Astrocyte of the cerebellum (primary cell): ENCODE data around the gene LIMS4.
"Not testable (repeated sequence)": the region's sequence is repeated elsewhere in the genome, so short reads cannot be mapped to it uniquely, and the experiment has no call there.

Experiments used
- DNase-seq: peaks from one replicate; pipeline ENCODE4 v3.0.0-alpha.2; 2011; ENCODE audit warnings: low read depth
- H3K4me3 ChIP-seq: 2 replicates; pipeline ENCODE4 v1.5.1; 2011; ENCODE audit warnings: mild to moderate bottlenecking, low read depth, low read length, moderate library complexity
- in situ Hi-C: cut with HindIII; loops from 2 replicates; pipeline ENCODE4 v1.10.0; 2017; ENCODE audit warnings: low sequenced_read_pairs

The LIMS4 gene

GRCh38 chr2:110457214-110457590 is 15.4 kb downstream of the LIMS4 start:
- H3K4me3 ChIP-seq, DNase-seq, in situ Hi-C loops: not testable (repeated sequence)

DNA sequence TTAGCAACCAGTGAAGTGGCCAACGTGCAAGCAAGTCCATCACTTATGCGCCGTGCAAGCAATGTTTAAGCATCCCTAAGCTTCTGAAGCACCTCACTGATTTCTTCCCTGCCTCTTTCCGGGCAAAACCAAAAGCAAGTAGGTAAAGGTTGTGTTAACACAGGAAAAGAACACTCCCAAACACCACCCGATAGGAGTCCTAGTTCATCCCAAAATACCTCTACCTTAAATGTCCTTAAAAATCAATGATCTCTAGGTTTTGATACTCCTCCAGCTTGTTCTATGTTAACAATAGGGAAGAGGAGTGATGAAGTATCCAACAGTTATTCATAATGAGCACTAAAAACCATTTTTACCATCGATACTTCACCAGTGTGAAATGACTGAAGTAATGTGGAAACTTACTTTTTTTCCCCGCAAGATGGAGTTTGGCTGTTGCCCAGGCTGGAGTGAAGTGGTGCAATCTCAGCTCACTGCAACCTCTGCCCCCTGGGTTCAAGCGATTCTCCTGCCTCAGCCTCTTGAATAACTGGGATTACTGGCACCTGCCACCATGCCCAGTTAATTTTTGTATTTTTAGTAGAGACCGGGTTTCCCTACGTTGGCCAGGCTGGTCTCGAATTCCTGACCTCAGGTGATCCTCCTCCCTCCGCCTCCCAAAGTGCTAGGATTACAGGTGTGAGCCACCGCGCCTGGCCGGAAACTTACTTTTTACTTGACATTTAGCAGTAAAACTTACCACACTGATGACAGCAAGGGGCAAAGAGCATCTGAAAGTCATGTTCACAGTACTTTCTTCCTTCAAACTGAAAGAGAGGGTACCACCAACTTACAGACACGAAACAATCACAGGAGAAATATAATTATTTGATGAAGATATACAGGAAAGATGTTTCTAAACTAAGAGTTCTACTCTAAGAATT is 16.1 kb downstream of the LIMS4 start:
- H3K4me3 ChIP-seq, in situ Hi-C loops, DNase-seq: not testable (repeated sequence)

DNA sequence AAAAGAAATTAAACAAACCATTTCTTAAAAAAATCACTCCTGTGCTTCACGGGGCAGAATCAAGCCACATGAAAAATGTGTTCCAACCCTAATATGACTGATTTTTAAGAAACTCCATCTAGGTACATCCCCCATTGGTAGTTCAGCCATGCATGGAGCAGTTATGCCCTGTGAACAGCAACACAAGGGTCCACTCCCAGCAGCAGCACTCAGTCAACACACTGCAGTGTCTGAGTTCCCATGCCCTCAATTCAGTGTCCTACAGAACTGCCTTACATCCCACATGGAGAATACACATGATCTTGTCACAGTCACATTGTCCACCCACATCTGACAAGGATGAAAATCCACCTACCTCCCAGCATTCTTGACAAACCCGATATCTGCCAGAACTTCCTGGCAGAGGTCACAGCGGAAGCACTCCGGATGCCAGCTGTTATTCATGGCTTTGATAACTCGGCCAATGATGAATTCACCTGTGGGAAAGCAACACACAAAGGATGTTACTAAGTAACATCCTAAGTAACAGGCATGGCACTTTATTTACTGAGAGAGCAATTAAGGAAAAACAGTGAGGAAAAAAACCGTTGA is 17.4 kb downstream of the LIMS4 start:
- in situ Hi-C loops, DNase-seq, H3K4me3 ChIP-seq: not testable (repeated sequence)

DNA sequence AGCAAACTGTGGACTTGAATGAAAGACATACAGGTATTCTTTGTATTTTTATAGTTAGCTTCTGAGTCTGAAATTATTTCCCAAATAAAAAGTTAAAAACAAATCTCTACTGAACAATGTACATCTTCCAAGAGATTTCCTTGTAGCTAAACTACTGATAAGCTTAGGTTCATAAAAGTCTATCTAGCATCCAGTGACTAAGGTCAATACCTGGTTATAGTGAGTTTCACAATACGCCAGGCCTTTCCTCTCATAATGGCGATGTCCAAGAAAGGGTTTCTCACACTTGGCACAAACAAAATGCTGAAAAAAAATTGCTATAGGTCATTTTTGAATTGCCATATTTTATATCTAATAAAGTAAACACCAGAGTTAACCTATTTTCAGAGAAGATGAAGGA is 21.7 kb downstream of the LIMS4 start:
- H3K4me3 ChIP-seq, DNase-seq, in situ Hi-C loops: not testable (repeated sequence)

GRCh38 chr2:110449127-110449947 is 23.3 kb downstream of the LIMS4 start:
- DNase-seq, H3K4me3 ChIP-seq, in situ Hi-C loops: not testable (repeated sequence)

GRCh38 chr2:110446644-110447043 is 26.0 kb downstream of the LIMS4 start:
- H3K4me3 ChIP-seq, in situ Hi-C loops, DNase-seq: not testable (repeated sequence)

DNA sequence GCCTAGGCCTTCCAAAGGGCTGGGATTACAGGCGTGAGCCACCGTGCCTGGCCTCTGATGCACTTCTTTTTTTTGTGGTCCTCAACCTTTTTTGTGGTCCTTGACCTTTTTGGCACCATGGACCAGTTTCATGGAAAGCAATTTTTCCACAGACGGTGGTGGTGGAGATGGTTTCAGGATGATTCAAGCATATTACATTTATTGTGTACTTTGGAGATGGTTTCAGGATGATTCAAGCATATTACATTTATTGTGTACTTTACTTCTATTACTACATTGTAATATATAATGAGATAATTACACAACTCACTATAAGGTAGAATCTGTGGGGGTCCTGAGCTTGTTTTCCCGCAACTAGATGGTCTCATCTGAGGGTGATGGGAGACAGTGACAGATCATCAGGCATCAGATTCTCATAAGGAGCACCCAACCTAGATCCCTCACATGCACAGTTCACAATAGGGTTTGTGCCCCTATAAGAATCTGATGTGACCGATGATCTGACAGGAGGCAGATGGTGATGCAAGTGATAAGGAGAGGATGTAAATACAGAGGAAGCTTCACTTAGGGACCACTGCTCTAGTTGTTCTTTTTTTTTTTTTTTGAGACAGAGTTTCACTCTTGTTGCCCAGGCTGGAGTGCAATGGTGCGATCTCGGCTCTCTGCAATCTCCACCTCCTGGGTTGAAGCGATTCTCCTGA is 29.2 kb downstream of the LIMS4 start:
- DNase-seq, in situ Hi-C loops: not testable (repeated sequence)

DNA sequence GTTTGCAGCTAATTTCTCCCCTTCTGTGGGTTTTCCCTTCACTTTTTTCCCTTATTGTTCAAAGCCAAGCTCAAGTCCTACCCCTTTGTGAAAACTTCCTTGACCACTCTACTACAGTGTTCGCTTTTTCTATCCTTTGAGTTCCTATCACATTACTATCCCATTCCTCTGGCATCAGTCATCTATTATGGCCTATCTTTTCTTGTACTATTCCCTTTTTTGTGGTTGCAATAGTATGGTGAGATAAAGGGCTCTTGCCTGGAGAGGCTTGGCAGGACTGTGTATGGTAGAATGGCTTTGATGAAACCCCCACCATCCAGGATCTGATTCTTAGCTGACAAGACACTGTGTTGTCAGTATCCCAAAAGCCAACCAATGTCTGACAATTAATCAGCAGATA is 30.7 kb downstream of the LIMS4 start:
- in situ Hi-C loops, DNase-seq: not testable (repeated sequence)

More for the DNA sequence above, 29.2 kb downstream of the LIMS4 start:
- H3K4me3 ChIP-seq, result not testable (repeated sequence)

GRCh38 chr2:110434565-110434964 is 38.1 kb downstream of the LIMS4 start:
- in situ Hi-C loops, result not testable (repeated sequence)

More for the DNA sequence above, 30.7 kb downstream of the LIMS4 start:
- not testable (repeated sequence) for H3K4me3 ChIP-seq

DNA sequence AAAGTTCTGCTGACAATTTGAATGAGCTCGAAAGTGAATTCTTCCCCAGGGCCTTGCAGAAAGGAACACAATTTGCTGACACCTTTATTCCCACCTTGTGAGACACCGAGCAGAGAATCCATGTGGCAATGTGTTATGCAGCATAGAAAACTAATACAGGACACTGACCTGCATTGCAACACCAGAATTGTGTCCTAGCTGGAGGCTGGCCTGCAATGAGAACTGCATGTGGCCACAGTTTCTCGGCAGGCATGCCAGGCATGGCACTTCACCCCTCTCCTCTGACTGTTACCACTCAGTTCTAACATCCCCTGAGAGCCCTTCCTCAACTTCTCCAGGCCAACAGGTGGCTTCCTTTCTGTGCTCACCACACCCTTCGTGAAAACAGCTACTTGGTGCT is 46.9 kb downstream of the LIMS4 start:
- in situ Hi-C loops, DNase-seq, H3K4me3 ChIP-seq: not testable (repeated sequence)

More at GRCh38 chr2:110434565-110434964, 38.1 kb downstream of the LIMS4 start:
- not testable (repeated sequence) for H3K4me3 ChIP-seq, DNase-seq

DNA sequence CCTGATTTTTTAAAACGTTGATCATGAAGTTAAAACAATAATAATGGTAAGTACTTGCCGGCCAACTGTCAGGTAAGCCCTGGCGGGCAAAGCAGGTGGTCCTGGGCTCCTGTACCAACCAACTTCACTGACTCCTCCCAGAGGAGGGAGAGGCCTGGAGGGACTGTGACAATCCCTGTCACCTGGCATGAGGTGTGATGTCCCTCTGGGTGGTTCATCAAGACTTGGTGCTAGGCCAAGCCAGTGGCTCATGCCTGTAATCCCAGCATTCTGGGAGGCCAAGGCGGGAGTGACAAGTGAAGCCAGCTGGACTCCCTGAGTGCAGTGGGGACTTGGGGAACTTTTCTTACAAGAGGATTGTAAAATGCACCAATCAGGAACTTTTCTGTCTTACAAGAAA is 48.2 kb downstream of the LIMS4 start:
- DNase-seq, H3K4me3 ChIP-seq, in situ Hi-C loops: not testable (repeated sequence)

- H3K4me3 ChIP-seq, DNase-seq, in situ Hi-C loops: not testable (repeated sequence)
Observed at GRCh38 chr2:110423574-110423962, 49.0 kb downstream of the LIMS4 start.

DNA sequence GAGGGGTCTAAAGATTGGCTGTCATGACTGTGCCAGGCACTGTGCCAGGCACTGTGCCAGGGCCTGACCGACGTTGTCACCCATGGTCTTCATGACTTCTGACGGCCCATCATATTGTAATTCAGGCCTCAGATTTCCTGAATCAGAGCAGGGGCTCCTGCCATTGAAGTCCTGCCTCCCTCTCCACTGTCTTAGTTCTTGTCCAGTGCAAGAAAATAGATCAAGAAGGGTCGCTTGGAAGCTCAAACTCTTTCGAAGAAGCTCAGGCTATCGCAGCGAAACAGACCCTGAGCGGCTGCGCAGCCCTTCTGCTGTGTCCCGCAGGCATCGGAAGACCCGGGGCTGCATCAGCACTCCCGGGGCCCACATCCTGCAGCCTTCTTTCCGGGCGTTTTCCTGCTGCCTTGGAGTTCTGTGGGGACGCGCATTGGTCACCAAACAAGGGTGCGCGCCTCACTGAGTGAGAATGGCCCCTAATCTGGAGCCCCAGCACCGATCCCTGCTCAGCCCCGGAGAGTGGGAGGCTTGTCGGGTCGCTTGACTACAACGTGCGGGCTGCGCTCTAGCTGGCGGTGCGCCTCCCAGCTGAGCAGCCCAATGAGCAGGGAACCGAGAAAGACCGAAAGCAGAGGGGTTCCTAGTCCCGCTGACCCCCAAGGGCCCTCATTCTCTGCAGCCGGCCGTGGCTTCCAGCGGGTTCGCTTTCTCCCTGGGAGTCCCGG is 49.6 kb downstream of the LIMS4 start:
- H3K4me3 ChIP-seq, DNase-seq, in situ Hi-C loops: not testable (repeated sequence)

DNA sequence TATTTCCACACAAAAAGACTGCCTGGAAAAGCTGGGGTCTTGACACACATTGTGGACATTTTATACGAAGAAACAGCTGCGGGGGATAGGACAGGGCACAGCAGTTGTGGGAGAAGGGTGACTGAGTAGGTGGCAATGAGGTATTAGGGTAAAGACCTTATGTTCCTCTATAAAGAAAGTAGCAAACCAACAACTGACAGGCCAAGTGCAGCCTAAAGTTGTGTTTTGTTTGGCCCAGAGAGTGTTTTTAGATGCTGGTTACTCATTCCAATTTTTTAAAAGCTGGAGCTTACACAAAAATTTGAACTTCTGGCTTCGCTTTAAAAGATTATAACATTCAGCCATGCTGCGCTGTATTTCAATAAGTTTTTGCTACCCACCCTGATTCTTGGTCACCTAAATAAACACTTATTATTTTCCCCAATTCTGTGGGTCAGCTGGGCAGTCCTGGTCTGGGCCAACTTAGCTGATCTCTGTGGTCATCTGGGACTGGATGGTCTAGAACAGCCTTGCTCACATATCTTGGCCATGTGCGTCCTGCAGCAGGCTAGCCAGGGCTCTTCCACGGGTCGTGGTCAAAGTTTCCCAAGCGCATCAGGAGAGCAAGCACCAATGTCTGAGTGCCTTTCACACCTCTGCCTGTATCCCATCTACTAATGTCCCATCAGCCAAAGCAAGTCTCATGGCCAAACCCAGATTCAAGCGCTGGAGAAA is 51.8 kb downstream of the LIMS4 start:
- H3K4me3 ChIP-seq, DNase-seq, in situ Hi-C loops: not testable (repeated sequence)

DNA sequence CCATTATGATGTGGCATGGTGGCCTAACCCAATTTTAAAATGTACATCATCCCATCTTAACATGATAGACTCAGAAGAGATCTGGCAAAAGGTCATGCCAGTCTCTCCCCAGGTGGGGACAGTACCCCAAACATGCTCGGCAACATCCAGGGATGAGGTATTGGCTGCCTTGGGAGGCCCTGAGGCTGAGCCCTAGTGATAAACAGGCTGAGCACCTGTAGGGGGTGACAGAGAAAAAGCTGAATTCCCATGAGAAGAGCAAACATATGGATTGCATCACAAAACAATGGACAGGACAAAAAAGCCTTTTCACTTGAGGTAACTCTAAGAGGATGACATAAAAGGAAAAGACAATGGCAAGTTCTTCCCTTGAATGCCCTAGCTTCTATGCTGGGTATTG is 65.5 kb downstream of the LIMS4 start:
- DNase-seq, in situ Hi-C loops, H3K4me3 ChIP-seq: not testable (repeated sequence)

DNA sequence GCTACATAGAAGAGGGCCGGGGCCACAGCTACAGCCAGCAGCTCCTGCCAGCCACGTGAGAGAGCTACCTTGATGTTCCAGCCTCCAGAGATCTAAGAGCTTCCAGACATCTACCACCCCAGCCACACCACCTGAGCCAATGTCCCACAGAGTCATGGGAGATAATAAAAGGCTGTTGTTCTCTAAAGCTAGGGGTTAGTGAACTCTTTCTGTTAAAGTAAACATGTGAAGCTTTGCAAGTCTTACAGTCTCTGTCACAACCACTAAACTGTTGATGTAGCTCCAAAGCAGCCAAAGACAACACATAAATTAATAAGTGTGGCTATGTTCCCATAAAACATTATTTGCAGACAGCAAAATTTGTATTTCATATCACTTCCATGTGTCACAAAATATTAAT is 67.6 kb downstream of the LIMS4 start:
- H3K4me3 ChIP-seq, in situ Hi-C loops, DNase-seq: not testable (repeated sequence)
